H9 (cell line): ENCODE measurements around the gene PLS1. TPM values are rescaled to one million over a fixed set of nuclear protein-coding genes. Genes with fewer than 3 reads are reported as not detected.

Experiments
- DNase-seq: peaks from one replicate; pipeline ENCODE4 v3.0.0-alpha.2; 2017
- H2AFZ ChIP-seq: one replicate; pipeline ENCODE4 v1.6.1; 2013; ENCODE audit warnings: mild to moderate bottlenecking, low read length, control low read depth, moderate library complexity
- H2AK5ac ChIP-seq: 2 replicates; pipeline ENCODE4 v1.6.1; 2013; ENCODE audit warnings: low read length, control low read depth, mixed read lengths; ENCODE audit not compliant: insufficient read length
- H2BK120ac ChIP-seq: one replicate; pipeline ENCODE4 v1.6.1; 2013; ENCODE audit warnings: low read depth, mild to moderate bottlenecking, low read length, control low read depth, inconsistent platforms; ENCODE audit not compliant: poor library complexity, severe bottlenecking
- H2BK12ac ChIP-seq: 2 replicates; pipeline ENCODE4 v1.6.1; 2013; ENCODE audit warnings: low read length, control low read depth, mixed read lengths, low read depth; ENCODE audit not compliant: insufficient read length
- H2BK15ac ChIP-seq: 2 replicates; pipeline ENCODE4 v1.6.1; 2013; ENCODE audit warnings: low read depth, low read length, control low read depth
- H2BK20ac ChIP-seq: one replicate; pipeline ENCODE4 v1.6.1; 2013; ENCODE audit warnings: low read depth, mild to moderate bottlenecking, low read length, control low read depth, inconsistent platforms; ENCODE audit not compliant: poor library complexity, severe bottlenecking
- H2BK5ac ChIP-seq: 2 replicates; pipeline ENCODE4 v1.6.1; 2013; ENCODE audit warnings: low read length, control low read depth, mixed read lengths; ENCODE audit not compliant: insufficient read length
- H3K14ac ChIP-seq: 2 replicates; pipeline ENCODE4 v1.6.1; 2013; ENCODE audit warnings: low read length, control low read depth; ENCODE audit not compliant: insufficient read depth
- H3K18ac ChIP-seq: 2 replicates; pipeline ENCODE4 v1.6.1; 2013; ENCODE audit warnings: low read depth, mild to moderate bottlenecking, mixed read lengths, low read length, control low read depth; ENCODE audit not compliant: insufficient read length
- H3K23ac ChIP-seq: 2 replicates; pipeline ENCODE4 v1.6.1; 2013; ENCODE audit warnings: low read length, control low read depth, mixed read lengths, low read depth; ENCODE audit not compliant: insufficient read length
- H3K23me2 ChIP-seq: 2 replicates; pipeline ENCODE4 v1.6.1; 2013; ENCODE audit warnings: low read depth, mild to moderate bottlenecking, mixed read lengths, low read length, control low read depth; ENCODE audit not compliant: insufficient read length, poor library complexity, severe bottlenecking
- H3K27ac ChIP-seq: 2 replicates; pipeline ENCODE4 v1.5.1; 2013; ENCODE audit warnings: low read length, control low read depth, mixed read lengths, low read depth; ENCODE audit not compliant: insufficient read length
- H3K27me3 ChIP-seq: 2 replicates; pipeline ENCODE4 v1.6.1; 2013; ENCODE audit warnings: low read length, control low read depth, inconsistent platforms; ENCODE audit not compliant: insufficient read depth
- H3K4ac ChIP-seq: 2 replicates; pipeline ENCODE4 v1.6.1; 2013; ENCODE audit warnings: low read depth, mild to moderate bottlenecking, control low read depth, inconsistent platforms, low read length, moderate library complexity
- H3K4me1 ChIP-seq: 2 replicates; pipeline ENCODE4 v1.6.1; 2013; ENCODE audit warnings: low read length, control low read depth, inconsistent platforms; ENCODE audit not compliant: insufficient read depth
- H3K4me2 ChIP-seq: 2 replicates; pipeline ENCODE4 v1.6.1; 2013; ENCODE audit warnings: low read length, control low read depth, mixed read lengths; ENCODE audit not compliant: insufficient read length, insufficient read depth
- H3K56ac ChIP-seq: 2 replicates; pipeline ENCODE4 v1.6.1; 2013; ENCODE audit warnings: low read depth, mild to moderate bottlenecking, mixed read lengths, low read length, control low read depth; ENCODE audit not compliant: insufficient read length
- H3K79me1 ChIP-seq: 2 replicates; pipeline ENCODE4 v1.6.1; 2013; ENCODE audit warnings: low read depth, mild to moderate bottlenecking, moderate library complexity, low read length, control low read depth, inconsistent platforms; ENCODE audit not compliant: insufficient read depth, poor library complexity, severe bottlenecking
- H3K79me2 ChIP-seq: 2 replicates; pipeline ENCODE4 v1.6.1; 2013; ENCODE audit warnings: low read length, control low read depth, inconsistent platforms; ENCODE audit not compliant: insufficient read depth
- H3K9ac ChIP-seq: 2 replicates; pipeline ENCODE4 v1.6.1; 2013; ENCODE audit warnings: low read length, control low read depth, mixed read lengths; ENCODE audit not compliant: insufficient read length; ENCODE audit errors: extremely low read depth
- H3K9me3 ChIP-seq: one replicate; pipeline ENCODE4 v1.6.1; 2013; ENCODE audit warnings: low read depth, low read length, inconsistent platforms; ENCODE audit not compliant: control insufficient read depth
- H3T11ph ChIP-seq: one replicate; pipeline ENCODE4 v1.6.1; 2013; ENCODE audit warnings: mild to moderate bottlenecking, low read length, control low read depth, inconsistent platforms
- H4K20me1 ChIP-seq: one replicate; pipeline ENCODE4 v1.6.1; 2013; ENCODE audit not compliant: control insufficient read depth, insufficient read length, insufficient read depth
- H4K5ac ChIP-seq: 2 replicates; pipeline ENCODE4 v1.6.1; 2013; ENCODE audit warnings: low read depth, mild to moderate bottlenecking, mixed read lengths, low read length, control low read depth; ENCODE audit not compliant: insufficient read length
- H4K8ac ChIP-seq: replicated peaks from 2 replicates; pipeline ENCODE4 v1.6.1; 2013; ENCODE audit warnings: low read length, control low read depth, mixed read lengths, low read depth; ENCODE audit not compliant: insufficient read length
- H4K91ac ChIP-seq: 2 replicates; pipeline ENCODE4 v1.6.1; 2013; ENCODE audit warnings: low read depth, mild to moderate bottlenecking, moderate library complexity, mixed read lengths, low read length, control low read depth; ENCODE audit not compliant: insufficient read length
- H3K27ac Mint-ChIP-seq, 3 experiments: 2 replicates in 2 of 3; 3 replicates in 1 of 3; pipeline ENCODE4 v1.8.0; 2020 to 2021; ENCODE audit warnings: mixed read lengths in 3 of 3, mild to moderate bottlenecking in 1 of 3, moderate library complexity in 1 of 3
- H3K27me3 Mint-ChIP-seq: 2 replicates; pipeline ENCODE4 v1.8.0; 2021; ENCODE audit warnings: low read depth, mild to moderate bottlenecking, moderate library complexity, mixed read lengths
- H3K36me3 Mint-ChIP-seq, 3 experiments: 2 replicates in 2 of 3; 3 replicates in 1 of 3; pipeline ENCODE4 v1.8.0; 2020 to 2021; ENCODE audit warnings: low read depth in 3 of 3, mixed read lengths in 3 of 3; ENCODE audit not compliant: insufficient read depth in 1 of 3
- H3K4me1 Mint-ChIP-seq, 2 experiments: 2 replicates each; pipeline ENCODE4 v1.8.0; 2020; ENCODE audit warnings: mixed read lengths in 2 of 2
- H3K4me3 Mint-ChIP-seq, 2 experiments: 2 replicates in 1 of 2; 3 replicates in 1 of 2; pipeline ENCODE4 v1.8.0; 2020 to 2021; ENCODE audit warnings: mild to moderate bottlenecking in 2 of 2, mixed read lengths in 2 of 2, moderate library complexity in 1 of 2
- H3K9me3 Mint-ChIP-seq, 2 experiments: 2 replicates in 1 of 2; 3 replicates in 1 of 2; pipeline ENCODE4 v1.8.0; 2020; ENCODE audit warnings: mild to moderate bottlenecking in 2 of 2, mixed read lengths in 2 of 2, moderate library complexity in 1 of 2
- CTCF ChIP-seq: fragments of 200-600 bp; sonication (generic); conservative IDR thresholded peaks from 3 replicates; pipeline ENCODE4 v1.8.0; 2021; ENCODE audit warnings: antibody characterized with exemption, mild to moderate bottlenecking
- WGBS: extraction: QIAGEN DNeasy Blood & Tissue Kit; methylation state at CpG from one replicate; pipeline ENCODE4 v1.1.7; 2013; ENCODE audit warnings: missing lambda C conversion rate, low lambda C conversion rate, mixed read lengths; ENCODE audit not compliant: insufficient read length; ENCODE audit errors: extremely low coverage; 5-methylcytosine and 5-hydroxymethylcytosine counted together
- total RNA-seq: library from RNA; stranded (reverse); gene quantifications from 2 replicates; pipeline ENCODE4 v1.2.1, GENCODE V29; 2021

PLS1 gene
- total RNA-seq, 1 experiment from 2014 or later = 20.4 TPM

- H3K9me3 Mint-ChIP-seq = no peaks in the 10 kb centered on the region
- H3K36me3 Mint-ChIP-seq = peaks cover 0 to 5% (median 2%) of the 10 kb centered on the region in 3 experiments; a peak in 4 of 7 replicates
- Histone ChIP-seq H2BK15ac (no peak overlapping the region), H3K9ac (no peak overlapping the region), H3K4ac (no peak overlapping the region), H3K4me1 (no peaks in the 10 kb centered on the region), H3K23me2 (no peaks in the 10 kb centered on the region), H3K4me2 (no peak overlapping the region), H3K9me3 (no peaks in the 10 kb centered on the region), H4K20me1 (no peaks in the 10 kb centered on the region), H2BK5ac (no peak overlapping the region), H3T11ph (no peak overlapping the region), H3K27ac (no peak overlapping the region), H4K8ac (no peak overlapping the region), H3K79me1 (no peaks in the 10 kb centered on the region), H2BK12ac (no peak overlapping the region), H3K79me2 (no peaks in the 10 kb centered on the region), H2BK120ac (no peak overlapping the region), H2BK20ac (no peak overlapping the region), H2AFZ (no peak overlapping the region), H3K18ac (no peak overlapping the region), H3K27me3 (no peaks in the 10 kb centered on the region), H4K5ac (no peak overlapping the region), H2AK5ac (no peak overlapping the region), H4K91ac (no peak overlapping the region), H3K14ac (no peak overlapping the region), H3K56ac (no peak overlapping the region), H3K23ac (no peak overlapping the region)
- no peaks in the 10 kb centered on the region for H3K27me3 Mint-ChIP-seq
- DNase-seq = no peak
- no peak overlapping the region for H3K4me3 Mint-ChIP-seq
- TF ChIP-seq CTCF = no peak
- no peak overlapping the region; a peak in 1 of 7 replicates for H3K27ac Mint-ChIP-seq
- no peaks in the 10 kb centered on the region for H3K4me1 Mint-ChIP-seq
- WGBS = no CpG with 5 or more reads among the region's 2 CpGs
Observed at GRCh38 chr3:142690613-142691012, 94.4 kb downstream of the PLS1 start.
